Measurements from ENCODE around the gene VWA2.

- TF ChIP-seq POLR2A (IDR thresholded peaks at IDR 0.05) = no peak
- no peak for TF ChIP-seq CTCF (IDR thresholded peaks at IDR 0.05)
- TF ChIP-seq POLR2AphosphoS5 (IDR thresholded peaks at IDR 0.05) = no peak
These were observed 64.5 kb downstream of the VWA2 start for GRCh38 chr10:114303556-114303955.

Measured in prostate gland (tissue), 2 donors.